HG02938 (cell line): ENCODE data around the gene CCDC69.
"Not testable (repeated sequence)": the region's sequence is repeated elsewhere in the genome, so short reads cannot be mapped to it uniquely, and the experiment has no call there.

Experiments used
- ATAC-seq: cut with Tn5 transposase; IDR thresholded peaks from one replicate; pipeline ENCODE4 v1.9.1; 2021; ENCODE audit warnings: mild to moderate bottlenecking, moderate library complexity; ENCODE audit not compliant: unreplicated experiment

Gene CCDC69

GRCh38 chr5:151196556-151197290, 27.2 kb downstream of the CCDC69 start:
- ATAC-seq = peak; percentile 91

GRCh38 chr5:151195622-151196021, 28.3 kb downstream of the CCDC69 start:
- no peak for ATAC-seq

GRCh38 chr5:151192626-151193025, 31.3 kb downstream of the CCDC69 start:
- ATAC-seq = no peak

- ATAC-seq = no peak
These were observed 32.2 kb downstream of the CCDC69 start for GRCh38 chr5:151191661-151192060.

- ATAC-seq = no peak
These were observed 34.7 kb downstream of the CCDC69 start for GRCh38 chr5:151189151-151189550.

GRCh38 chr5:151186538-151186937, 37.4 kb downstream of the CCDC69 start:
- ATAC-seq = no peak

- ATAC-seq = no peak
These were observed 37.8 kb downstream of the CCDC69 start for GRCh38 chr5:151186052-151186451.

GRCh38 chr5:151184316-151185042, 39.4 kb downstream of the CCDC69 start:
- no peak for ATAC-seq

GRCh38 chr5:151183456-151184245, 40.2 kb downstream of the CCDC69 start:
- no peak for ATAC-seq

- ATAC-seq = no peak
These were observed 40.9 kb downstream of the CCDC69 start for GRCh38 chr5:151182976-151183375.

GRCh38 chr5:151182524-151182900, 41.4 kb downstream of the CCDC69 start:
- no peak for ATAC-seq

- ATAC-seq = no peak
These were observed 41.9 kb downstream of the CCDC69 start for GRCh38 chr5:151181818-151182523.

- no peak for ATAC-seq
These were observed 43.6 kb downstream of the CCDC69 start for GRCh38 chr5:151180291-151180690.

GRCh38 chr5:151179489-151179840, 44.4 kb downstream of the CCDC69 start:
- no peak for ATAC-seq

- ATAC-seq = no peak
These were observed 45.0 kb downstream of the CCDC69 start for GRCh38 chr5:151178777-151179488.

GRCh38 chr5:151178372-151178771, 45.5 kb downstream of the CCDC69 start:
- ATAC-seq = no peak

GRCh38 chr5:151176268-151176667, 47.6 kb downstream of the CCDC69 start:
- not testable (repeated sequence) for ATAC-seq

- no peak for ATAC-seq
These were observed 49.2 kb downstream of the CCDC69 start for GRCh38 chr5:151174612-151175101.

GRCh38 chr5:151173711-151174611, 49.9 kb downstream of the CCDC69 start:
- ATAC-seq = no peak
